HL-60 (cell line): ENCODE measurements around the gene TM7SF3.

Experiments
- DNase-seq, 2 experiments: peaks; one replicate each; pipeline ENCODE4 v3.0.0-alpha.2; 2010 to 2020; ENCODE audit warnings: low read depth in 1 of 2, low spot score in 1 of 2
- H3K27ac ChIP-seq: fragments of 250-450 bp; sonication (Bioruptor Pico); replicated peaks from 2 replicates; pipeline ENCODE4 v1.5.1; 2020; ENCODE audit warnings: mild to moderate bottlenecking, moderate library complexity
- H3K27me3 ChIP-seq: fragments of 250-450 bp; sonication (Bioruptor Pico); 2 replicates; pipeline ENCODE4 v1.5.1; 2021; ENCODE audit warnings: mild to moderate bottlenecking, moderate library complexity; ENCODE audit not compliant: insufficient read depth, poor library complexity, severe bottlenecking
- H3K4me3 ChIP-seq: replicated peaks from 2 replicates; pipeline ENCODE4 v1.5.1; 2011; ENCODE audit warnings: mild to moderate bottlenecking, control low read depth, low read length; ENCODE audit not compliant: insufficient read depth
- GABPA ChIP-seq: IDR thresholded peaks from 2 replicates; pipeline ENCODE4 v1.6.1; 2012; ENCODE audit warnings: low read depth
- POLR2AphosphoS5 ChIP-seq: IDR thresholded peaks from 2 replicates; pipeline ENCODE4 v1.6.1; 2012; ENCODE audit warnings: low read depth
- SPI1 ChIP-seq: IDR thresholded peaks from 2 replicates; pipeline ENCODE4 v1.6.1; 2012; ENCODE audit warnings: low read depth, mild to moderate bottlenecking, borderline replicate concordance
- TF ChIP-seq, protein P1 (sequence below): IDR thresholded peaks from 2 replicates; pipeline ENCODE4 v1.6.1; 2012; ENCODE audit warnings: low read depth; ENCODE audit not compliant: insufficient replicate concordance
- TF ChIP-seq, protein P2 (sequence below): IDR thresholded peaks from one replicate; pipeline ENCODE4 v1.5.1; 2011; ENCODE audit warnings: low read length, control low read depth, inconsistent platforms; ENCODE audit not compliant: insufficient read depth

The TM7SF3 gene

DNA sequence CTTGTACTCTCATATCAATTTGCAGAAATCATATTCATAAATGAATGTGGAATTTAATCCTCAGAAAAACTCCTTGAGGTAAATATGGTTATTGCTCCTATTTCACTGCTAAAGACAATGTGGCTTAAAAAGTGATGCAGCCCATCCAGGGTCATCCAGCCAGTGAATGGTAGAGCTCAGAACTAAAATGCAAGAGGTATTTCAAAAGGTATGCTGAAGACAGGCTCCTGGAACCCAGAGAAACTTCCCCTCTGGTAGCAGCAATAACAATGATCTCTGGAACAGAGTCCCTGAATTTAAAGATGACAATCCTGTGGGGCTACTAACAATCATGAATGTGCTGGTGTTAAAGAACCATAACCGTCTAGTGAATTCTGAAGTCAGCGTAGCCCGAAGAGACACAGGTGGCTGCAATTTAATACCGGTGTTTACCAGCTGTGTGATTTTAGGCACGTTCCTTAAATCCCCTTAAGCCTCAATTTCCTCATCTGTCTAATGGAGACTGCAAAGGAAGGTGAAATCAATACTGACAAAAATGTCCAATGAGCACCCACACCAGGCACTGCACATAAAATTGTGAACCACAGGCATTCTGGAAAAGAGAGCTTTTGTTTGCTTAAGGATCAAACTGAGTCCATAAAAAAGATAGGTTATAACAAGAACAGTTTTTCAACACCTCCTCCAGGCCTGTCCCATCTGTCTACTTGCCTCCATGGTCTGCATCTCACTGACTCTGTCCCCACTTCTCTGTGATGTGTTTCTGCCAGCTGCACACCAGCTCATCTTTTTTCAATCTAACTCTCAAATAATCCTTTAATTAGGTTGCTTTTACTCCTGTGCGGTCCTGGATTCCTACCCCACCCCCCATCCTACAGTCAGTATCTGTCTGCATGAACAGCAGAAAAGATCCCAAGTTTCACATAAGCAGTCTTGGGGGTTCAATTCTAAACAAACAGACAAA lies 10.5 kb downstream of the TM7SF3 start:
- TF ChIP-seq POLR2AphosphoS5: no peak
- TF ChIP-seq, protein P1, sequence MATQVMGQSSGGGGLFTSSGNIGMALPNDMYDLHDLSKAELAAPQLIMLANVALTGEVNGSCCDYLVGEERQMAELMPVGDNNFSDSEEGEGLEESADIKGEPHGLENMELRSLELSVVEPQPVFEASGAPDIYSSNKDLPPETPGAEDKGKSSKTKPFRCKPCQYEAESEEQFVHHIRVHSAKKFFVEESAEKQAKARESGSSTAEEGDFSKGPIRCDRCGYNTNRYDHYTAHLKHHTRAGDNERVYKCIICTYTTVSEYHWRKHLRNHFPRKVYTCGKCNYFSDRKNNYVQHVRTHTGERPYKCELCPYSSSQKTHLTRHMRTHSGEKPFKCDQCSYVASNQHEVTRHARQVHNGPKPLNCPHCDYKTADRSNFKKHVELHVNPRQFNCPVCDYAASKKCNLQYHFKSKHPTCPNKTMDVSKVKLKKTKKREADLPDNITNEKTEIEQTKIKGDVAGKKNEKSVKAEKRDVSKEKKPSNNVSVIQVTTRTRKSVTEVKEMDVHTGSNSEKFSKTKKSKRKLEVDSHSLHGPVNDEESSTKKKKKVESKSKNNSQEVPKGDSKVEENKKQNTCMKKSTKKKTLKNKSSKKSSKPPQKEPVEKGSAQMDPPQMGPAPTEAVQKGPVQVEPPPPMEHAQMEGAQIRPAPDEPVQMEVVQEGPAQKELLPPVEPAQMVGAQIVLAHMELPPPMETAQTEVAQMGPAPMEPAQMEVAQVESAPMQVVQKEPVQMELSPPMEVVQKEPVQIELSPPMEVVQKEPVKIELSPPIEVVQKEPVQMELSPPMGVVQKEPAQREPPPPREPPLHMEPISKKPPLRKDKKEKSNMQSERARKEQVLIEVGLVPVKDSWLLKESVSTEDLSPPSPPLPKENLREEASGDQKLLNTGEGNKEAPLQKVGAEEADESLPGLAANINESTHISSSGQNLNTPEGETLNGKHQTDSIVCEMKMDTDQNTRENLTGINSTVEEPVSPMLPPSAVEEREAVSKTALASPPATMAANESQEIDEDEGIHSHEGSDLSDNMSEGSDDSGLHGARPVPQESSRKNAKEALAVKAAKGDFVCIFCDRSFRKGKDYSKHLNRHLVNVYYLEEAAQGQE: no peak
- no peak for TF ChIP-seq SPI1
- TF ChIP-seq GABPA: no peak
- TF ChIP-seq, protein P2, sequence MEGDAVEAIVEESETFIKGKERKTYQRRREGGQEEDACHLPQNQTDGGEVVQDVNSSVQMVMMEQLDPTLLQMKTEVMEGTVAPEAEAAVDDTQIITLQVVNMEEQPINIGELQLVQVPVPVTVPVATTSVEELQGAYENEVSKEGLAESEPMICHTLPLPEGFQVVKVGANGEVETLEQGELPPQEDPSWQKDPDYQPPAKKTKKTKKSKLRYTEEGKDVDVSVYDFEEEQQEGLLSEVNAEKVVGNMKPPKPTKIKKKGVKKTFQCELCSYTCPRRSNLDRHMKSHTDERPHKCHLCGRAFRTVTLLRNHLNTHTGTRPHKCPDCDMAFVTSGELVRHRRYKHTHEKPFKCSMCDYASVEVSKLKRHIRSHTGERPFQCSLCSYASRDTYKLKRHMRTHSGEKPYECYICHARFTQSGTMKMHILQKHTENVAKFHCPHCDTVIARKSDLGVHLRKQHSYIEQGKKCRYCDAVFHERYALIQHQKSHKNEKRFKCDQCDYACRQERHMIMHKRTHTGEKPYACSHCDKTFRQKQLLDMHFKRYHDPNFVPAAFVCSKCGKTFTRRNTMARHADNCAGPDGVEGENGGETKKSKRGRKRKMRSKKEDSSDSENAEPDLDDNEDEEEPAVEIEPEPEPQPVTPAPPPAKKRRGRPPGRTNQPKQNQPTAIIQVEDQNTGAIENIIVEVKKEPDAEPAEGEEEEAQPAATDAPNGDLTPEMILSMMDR: no peak
- H3K27me3 ChIP-seq: no peaks in the 10 kb centered on the region
- no peak for DNase-seq
- H3K4me3 ChIP-seq: no peak overlapping the region
- no peak overlapping the region; the same call in 1 of the 2 replicates for H3K27ac ChIP-seq

DNA sequence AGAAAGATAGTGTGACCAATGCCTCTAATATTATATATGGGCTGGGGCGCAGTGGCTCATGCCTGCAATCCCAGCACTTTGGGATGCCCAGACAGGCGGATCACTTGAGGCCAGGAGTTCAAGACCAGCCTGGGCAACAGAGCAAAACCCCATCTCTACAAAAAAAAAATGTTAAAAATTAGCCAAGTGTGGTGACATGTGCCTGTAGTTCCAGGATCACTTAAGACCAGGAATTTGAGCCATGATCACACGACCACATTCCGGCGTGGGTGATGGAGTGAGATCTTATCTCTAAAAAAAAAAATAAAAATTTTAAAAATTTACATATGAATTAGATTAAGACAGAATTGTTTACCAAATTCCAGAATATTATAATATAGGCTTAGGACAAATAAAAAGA lies 12.0 kb downstream of the TM7SF3 start:
- Histone ChIP-seq H3K27me3 (no peaks in the 10 kb centered on the region), H3K27ac (peak overlapping the region; percentile 49), H3K4me3 (no peak overlapping the region)
- DNase-seq: no peak
- TF ChIP-seq POLR2AphosphoS5: no peak

DNA sequence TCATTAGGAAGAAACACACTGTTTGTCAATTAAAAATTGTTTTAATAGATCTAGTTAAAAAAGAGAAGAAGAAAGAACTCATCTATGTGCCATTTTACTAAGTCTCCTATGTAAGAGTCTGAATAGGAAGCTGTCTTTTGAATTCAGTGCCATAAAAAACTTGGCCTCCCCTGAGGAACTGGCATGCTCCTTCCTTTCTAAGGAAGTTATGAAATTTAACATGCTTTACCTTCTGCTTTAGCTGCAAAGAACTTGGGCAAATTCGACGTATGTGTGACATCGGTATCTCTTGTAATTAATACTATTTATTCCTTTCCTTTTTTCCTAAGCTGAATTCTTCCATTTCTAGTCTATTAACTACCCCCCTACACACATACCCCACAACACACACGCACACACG lies 12.5 kb downstream of the TM7SF3 start:
- H3K27ac ChIP-seq: peak overlapping the region; percentile 49
- H3K4me3 ChIP-seq: no peak overlapping the region
- TF ChIP-seq GABPA (no peak), SPI1 (peak; percentile 66; the same call in 1 of the 2 replicates)
- peak; percentile 62 to 64 for DNase-seq
- no peaks in the 10 kb centered on the region for H3K27me3 ChIP-seq

DNA sequence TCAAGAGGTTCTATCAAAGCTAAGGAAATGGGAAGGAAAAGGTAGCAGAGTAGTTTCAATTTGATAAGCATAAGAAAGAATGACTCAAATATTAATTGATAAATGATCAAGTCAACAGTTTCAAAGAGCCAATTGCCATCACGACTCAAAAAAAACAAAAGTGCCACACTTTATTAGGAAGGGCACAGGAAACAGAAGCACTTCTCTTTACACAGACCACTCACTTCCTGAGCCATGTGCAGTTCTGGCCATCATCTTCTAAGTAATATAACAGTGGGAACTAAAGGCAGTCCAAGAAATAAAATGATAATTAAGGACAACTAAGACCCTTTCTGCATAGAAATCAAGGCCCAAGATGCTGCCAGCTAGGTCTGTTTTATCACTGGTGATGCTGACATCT lies 13.2 kb downstream of the TM7SF3 start:
- peak overlapping the region; percentile 49 for H3K27ac ChIP-seq
- no peaks in the 10 kb centered on the region for H3K27me3 ChIP-seq
- H3K4me3 ChIP-seq: no peak overlapping the region
- DNase-seq: no peak
- TF ChIP-seq POLR2AphosphoS5 (no peak), SPI1 (no peak), GABPA (no peak)
- TF ChIP-seq, protein P1: no peak
- TF ChIP-seq, protein P2: no peak

DNA sequence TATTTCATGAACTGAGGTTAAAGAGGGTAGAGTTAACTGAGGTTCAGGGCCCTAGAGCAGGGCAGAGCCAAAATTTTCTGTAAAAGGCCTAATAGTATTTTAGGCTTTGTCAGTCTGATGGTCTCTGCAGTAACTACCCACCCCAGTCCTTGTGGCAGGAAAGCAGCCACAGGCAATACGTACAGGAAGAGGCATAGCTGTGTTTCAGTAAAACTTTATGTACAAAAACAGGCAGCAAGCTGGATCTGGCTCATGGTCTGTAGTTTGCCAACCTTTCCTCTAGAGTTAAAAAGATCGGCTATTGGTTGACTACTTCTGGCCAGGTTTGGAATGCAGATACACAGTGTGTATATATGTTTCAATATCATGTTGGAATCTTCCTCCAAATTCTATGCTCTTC lies 17.2 kb downstream of the TM7SF3 start:
- no peak for DNase-seq
- TF ChIP-seq, protein P1: no peak
- TF ChIP-seq GABPA (no peak), SPI1 (no peak), POLR2AphosphoS5 (no peak)
- TF ChIP-seq, protein P2: no peak
- Histone ChIP-seq H3K4me3 (no peak overlapping the region), H3K27me3 (no peaks in the 10 kb centered on the region), H3K27ac (peak overlapping the region; percentile 52)
